Caki2 (cell line): ENCODE data around the gene C2orf78. TPM values are rescaled to one million over a fixed set of nuclear protein-coding genes. Genes with fewer than 3 reads are reported as not detected.
"Not testable (repeated sequence)": the region's sequence is repeated elsewhere in the genome, so short reads cannot be mapped to it uniquely, and the experiment has no call there.

Experiments
- DNase-seq: peaks from one replicate; pipeline ENCODE4 v3.0.0-alpha.2; 2015; ENCODE audit warnings: low read depth
- in situ Hi-C: cut with HindIII; loops from 2 replicates; pipeline ENCODE4 v1.10.0; 2016; ENCODE audit warnings: low sequenced_read_pairs, low pct_unique_long_range_greater_than_20kb, mixed read lengths
- total RNA-seq: library from RNA; depleted of rRNA; stranded (reverse); fragments of >200 nt; shearing (Covaris generic); gene quantifications from 2 replicates; pipeline ENCODE4 v1.2.3, GENCODE V29; 2014; ENCODE audit warnings: low replicate concordance

Gene C2orf78
- total RNA-seq, 1 experiment from 2014 or later, result not detected

- in situ Hi-C loops, result no loop called here
- DNase-seq, result peak; percentile 12
Observed at GRCh38 chr2:73776869-73777519, 7.0 kb upstream of the C2orf78 start.

GRCh38 chr2:73778867-73779466 is 5.0 kb upstream of the C2orf78 start:
- DNase-seq, in situ Hi-C loops: not testable (repeated sequence)

GRCh38 chr2:73779467-73780236 is 4.3 kb upstream of the C2orf78 start, which contains the start of gene DUSP11:
Gene DUSP11 (minus strand): TSS chr2:73780103. CDS start chr2:73779974, 129 bp downstream.
- in situ Hi-C loops, result no loop called here

GRCh38 chr2:73780237-73780582 is 3.8 kb upstream of the C2orf78 start:
- in situ Hi-C loops, result no loop called here
- DNase-seq, result no peak

More at GRCh38 chr2:73779467-73780236, 4.3 kb upstream of the C2orf78 start, which contains the start of gene DUSP11:
- DNase-seq, result peak; percentile 84

GRCh38 chr2:73783402-73783801 is 581 bp upstream of the C2orf78 start:
- DNase-seq, result peak; percentile 70
- in situ Hi-C loops, result not testable (repeated sequence)

- in situ Hi-C loops, result no loop called here
Observed at GRCh38 chr2:73811878-73812277, 27.9 kb downstream of the C2orf78 start.

GRCh38 chr2:73812635-73813034 is 28.7 kb downstream of the C2orf78 start:
- no peak for DNase-seq
- in situ Hi-C loops, result no loop called here

More at GRCh38 chr2:73811878-73812277, 27.9 kb downstream of the C2orf78 start:
- no peak for DNase-seq

GRCh38 chr2:73818296-73818695 is 34.3 kb downstream of the C2orf78 start:
- in situ Hi-C loops, result no loop called here
- no peak for DNase-seq

GRCh38 chr2:73821227-73821626 is 37.2 kb downstream of the C2orf78 start:
- in situ Hi-C loops, result no loop called here
- DNase-seq, result no peak

- in situ Hi-C loops, result no loop called here
- DNase-seq, result no peak
Observed at GRCh38 chr2:73821669-73822068, 37.7 kb downstream of the C2orf78 start.

GRCh38 chr2:73822276-73822675 is 38.3 kb downstream of the C2orf78 start:
- in situ Hi-C loops, result no loop called here
- DNase-seq, result no peak

- in situ Hi-C loops, result no loop called here
- DNase-seq, result no peak
Observed at GRCh38 chr2:73822991-73823390, 39.0 kb downstream of the C2orf78 start.

GRCh38 chr2:73823416-73823815 is 39.4 kb downstream of the C2orf78 start:
- DNase-seq, result no peak
- in situ Hi-C loops, result no loop called here

GRCh38 chr2:73823916-73824523 is 40.0 kb downstream of the C2orf78 start:
- in situ Hi-C loops, result no loop called here
- DNase-seq, result peak; percentile 35

GRCh38 chr2:73825408-73825807 is 41.4 kb downstream of the C2orf78 start:
- in situ Hi-C loops, result no loop called here

GRCh38 chr2:73827018-73827417 is 43.0 kb downstream of the C2orf78 start:
- peak; percentile 10 for DNase-seq

More at GRCh38 chr2:73825408-73825807, 41.4 kb downstream of the C2orf78 start:
- DNase-seq, result no peak

GRCh38 chr2:73827660-73828388 is 43.8 kb downstream of the C2orf78 start:
- no peak for DNase-seq
- in situ Hi-C loops, result no loop called here

More at GRCh38 chr2:73827018-73827417, 43.0 kb downstream of the C2orf78 start:
- in situ Hi-C loops, result no loop called here

- no peak for DNase-seq
- in situ Hi-C loops, result no loop called here
Observed at GRCh38 chr2:73828389-73828817, 44.4 kb downstream of the C2orf78 start.
